SIG-M5 treated with dmso at 0.1 percent for 504 hours (cell line): Measurements from ENCODE around the gene BLTP1.

Source experiments
- DNase-seq: peaks from one replicate; lab custom pipeline; 2025; ENCODE audit not compliant: unreplicated experiment; lab: John Stamatoyannopoulos, UW

BLTP1 gene

DNA sequence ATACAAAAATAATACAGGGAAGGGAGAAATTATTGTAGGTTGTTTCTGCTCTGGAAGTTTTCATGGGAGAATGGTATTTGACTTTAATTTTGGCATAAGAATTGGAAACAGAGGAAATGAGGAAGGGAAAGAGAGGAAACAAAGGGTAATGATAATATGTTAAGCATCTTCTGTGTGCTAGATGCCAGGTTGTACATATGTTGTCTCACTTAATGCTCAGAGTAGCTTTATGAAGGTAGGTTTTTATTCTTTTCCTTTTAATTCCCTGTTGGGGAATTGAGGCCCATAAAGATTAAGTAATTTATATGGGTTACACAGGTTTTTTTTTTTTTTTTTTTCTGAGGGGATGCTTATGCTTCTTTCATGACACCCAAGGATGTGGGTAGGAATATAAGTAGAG, 19.2 kb downstream of the BLTP1 start:
- no peak for DNase-seq

DNA sequence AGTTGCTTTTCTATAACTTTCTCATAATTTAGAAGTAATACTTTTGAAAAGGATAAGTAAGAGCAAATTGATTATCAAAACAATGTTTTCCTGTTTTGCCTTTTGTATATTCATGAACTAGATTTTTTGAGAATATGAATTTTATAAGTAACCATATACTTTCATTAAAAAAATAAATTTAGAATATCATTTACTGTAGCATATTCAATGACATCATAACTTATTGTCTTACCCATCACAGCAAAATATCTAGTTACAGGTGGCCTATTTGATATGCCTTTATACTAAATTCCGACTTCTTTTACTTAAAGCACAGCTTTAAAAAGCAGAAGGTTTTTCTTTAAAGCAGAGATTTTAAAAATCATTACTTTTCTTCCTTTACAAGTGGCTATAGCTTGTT, 20.1 kb downstream of the BLTP1 start:
- no peak for DNase-seq

DNA sequence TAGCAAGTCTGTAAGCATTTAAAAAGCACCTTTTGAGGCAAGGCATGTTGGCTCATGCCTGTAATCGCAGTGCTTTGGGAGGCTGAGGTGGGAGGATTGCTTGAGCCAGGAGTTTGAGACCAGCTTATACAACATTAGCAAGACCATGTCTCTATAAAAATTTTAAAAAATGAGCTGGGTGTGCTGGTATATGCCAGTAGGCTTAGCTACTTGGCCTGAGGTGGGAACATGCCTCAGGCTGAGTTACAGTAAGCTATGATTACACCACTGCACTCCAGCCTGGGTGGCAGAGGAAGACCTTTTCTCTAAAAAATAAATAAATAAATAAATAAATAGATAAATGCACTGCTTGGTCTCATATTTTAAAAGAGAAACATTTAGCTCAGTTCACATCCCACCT, 26.8 kb downstream of the BLTP1 start:
- no peak for DNase-seq

DNA sequence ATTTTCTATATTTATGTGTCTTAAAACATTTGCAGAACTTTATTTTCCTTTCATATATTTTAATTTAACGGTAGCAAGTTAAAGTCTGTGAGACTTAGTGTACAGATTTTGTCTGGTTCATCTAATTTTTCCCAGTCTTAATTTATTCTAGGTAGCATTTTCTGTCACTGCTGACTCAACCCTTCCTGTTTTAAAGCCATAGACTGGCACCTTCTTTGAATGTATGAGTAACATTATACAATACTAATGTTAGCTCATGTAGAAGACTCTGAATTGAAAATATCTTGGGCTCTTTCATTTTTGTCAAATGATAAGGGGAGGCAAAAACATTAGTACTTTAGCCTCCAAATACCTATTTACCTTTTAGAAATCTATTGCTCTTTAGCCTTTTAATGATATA, 43.6 kb downstream of the BLTP1 start:
- no peak for DNase-seq
